ENCODE data around the gene LAMA5. TPM values are rescaled to one million over a fixed set of nuclear protein-coding genes. Genes with fewer than 3 reads are reported as not detected.

Gene LAMA5
- total RNA-seq, 1 donor from 2014 or later, result 12.1 TPM

GRCh38 chr20:62358171-62359042 is 8.7 kb downstream of the LAMA5 start:
- Histone ChIP-seq H3K4me2 (no peak overlapping the region), H3K4me1 (peaks cover 63% of the 10 kb centered on the region), H3K79me2 (ENCODE audit: low read depth) (peaks cover 76% of the 10 kb centered on the region), H3K27me3 (no peaks in the 10 kb centered on the region), H3F3A (ENCODE audit: low read depth) (peaks cover 14% of the 10 kb centered on the region), H4K20me1 (ENCODE audit: low read depth) (peaks cover 90% of the 10 kb centered on the region), H3K27ac (peak overlapping the region; percentile 20), H3K9ac (no peak overlapping the region), H3K36me3 (no peaks in the 10 kb centered on the region), H3K9me3 (ENCODE audit: low read depth) (no peaks in the 10 kb centered on the region), H2AFZ (replicated peaks) (no peak overlapping the region), H3K4me3 (no peak overlapping the region)
- no peaks in the 10 kb centered on the region for H3K9me3 Mint-ChIP-seq
- no peak overlapping the region for H3K27ac Mint-ChIP-seq
- TF ChIP-seq EZH2 (IDR thresholded peaks at IDR 0.05) (no peak), EZH2phosphoT487 (IDR thresholded peaks at IDR 0.05) (no peak)
- TF ChIP-seq, protein P1, sequence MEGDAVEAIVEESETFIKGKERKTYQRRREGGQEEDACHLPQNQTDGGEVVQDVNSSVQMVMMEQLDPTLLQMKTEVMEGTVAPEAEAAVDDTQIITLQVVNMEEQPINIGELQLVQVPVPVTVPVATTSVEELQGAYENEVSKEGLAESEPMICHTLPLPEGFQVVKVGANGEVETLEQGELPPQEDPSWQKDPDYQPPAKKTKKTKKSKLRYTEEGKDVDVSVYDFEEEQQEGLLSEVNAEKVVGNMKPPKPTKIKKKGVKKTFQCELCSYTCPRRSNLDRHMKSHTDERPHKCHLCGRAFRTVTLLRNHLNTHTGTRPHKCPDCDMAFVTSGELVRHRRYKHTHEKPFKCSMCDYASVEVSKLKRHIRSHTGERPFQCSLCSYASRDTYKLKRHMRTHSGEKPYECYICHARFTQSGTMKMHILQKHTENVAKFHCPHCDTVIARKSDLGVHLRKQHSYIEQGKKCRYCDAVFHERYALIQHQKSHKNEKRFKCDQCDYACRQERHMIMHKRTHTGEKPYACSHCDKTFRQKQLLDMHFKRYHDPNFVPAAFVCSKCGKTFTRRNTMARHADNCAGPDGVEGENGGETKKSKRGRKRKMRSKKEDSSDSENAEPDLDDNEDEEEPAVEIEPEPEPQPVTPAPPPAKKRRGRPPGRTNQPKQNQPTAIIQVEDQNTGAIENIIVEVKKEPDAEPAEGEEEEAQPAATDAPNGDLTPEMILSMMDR (IDR thresholded peaks at IDR 0.05), result no peak
- no peak for DNase-seq (ENCODE audit: low spot score)
- H3K27me3 Mint-ChIP-seq (ENCODE audit: insufficient read depth, low read depth), result no peaks in the 10 kb centered on the region
- H3K4me1 Mint-ChIP-seq, result peaks cover 22% of the 10 kb centered on the region
- H3K4me3 Mint-ChIP-seq, result no peak overlapping the region
- H3K36me3 Mint-ChIP-seq, result no peaks in the 10 kb centered on the region

- no peak for DNase-seq (ENCODE audit: low spot score)
- Histone ChIP-seq H3K27me3 (no peaks in the 10 kb centered on the region), H3K4me2 (no peak overlapping the region), H3K4me1 (peaks cover 55% of the 10 kb centered on the region), H3K27ac (no peak overlapping the region), H2AFZ (replicated peaks) (no peak overlapping the region), H3K79me2 (ENCODE audit: low read depth) (peaks cover 68% of the 10 kb centered on the region), H3K4me3 (no peak overlapping the region), H3K36me3 (no peaks in the 10 kb centered on the region), H4K20me1 (ENCODE audit: low read depth) (peaks cover 82% of the 10 kb centered on the region), H3K9ac (no peak overlapping the region), H3K9me3 (ENCODE audit: low read depth) (no peaks in the 10 kb centered on the region), H3F3A (ENCODE audit: low read depth) (peaks cover 7% of the 10 kb centered on the region)
- TF ChIP-seq EZH2phosphoT487 (IDR thresholded peaks at IDR 0.05), result no peak
- TF ChIP-seq, protein P1 (IDR thresholded peaks at IDR 0.05), result no peak
- Mint-ChIP-seq H3K36me3 (no peaks in the 10 kb centered on the region), H3K4me1 (peaks cover 21% of the 10 kb centered on the region), H3K4me3 (no peak overlapping the region), H3K27ac (no peak overlapping the region), H3K27me3 (ENCODE audit: insufficient read depth, low read depth) (no peaks in the 10 kb centered on the region), H3K9me3 (no peaks in the 10 kb centered on the region)
Observed at GRCh38 chr20:62357681-62358080, 9.4 kb downstream of the LAMA5 start.

- H2AFZ ChIP-seq (replicated peaks), result no peak overlapping the region
- peaks cover 78% of the 10 kb centered on the region for H4K20me1 ChIP-seq (ENCODE audit: low read depth)
- TF ChIP-seq EZH2 (IDR thresholded peaks at IDR 0.05) (no peak), EZH2phosphoT487 (IDR thresholded peaks at IDR 0.05) (no peak)
- TF ChIP-seq, protein P1 (IDR thresholded peaks at IDR 0.05), result no peak
- H3K27ac Mint-ChIP-seq, result no peak overlapping the region
- H3K4me2 ChIP-seq, result no peak overlapping the region
- no peak overlapping the region for H3K4me3 ChIP-seq
- H3K36me3 Mint-ChIP-seq, result no peaks in the 10 kb centered on the region
- H3K4me1 ChIP-seq, result peaks cover 51% of the 10 kb centered on the region
- H3K9me3 Mint-ChIP-seq, result no peaks in the 10 kb centered on the region
- H3K9me3 ChIP-seq (ENCODE audit: low read depth), result no peaks in the 10 kb centered on the region
- no peak overlapping the region for H3K4me3 Mint-ChIP-seq
- H3K27ac ChIP-seq, result no peak overlapping the region
- H3K27me3 ChIP-seq, result no peaks in the 10 kb centered on the region
- no peaks in the 10 kb centered on the region for H3K36me3 ChIP-seq
- peaks cover 17% of the 10 kb centered on the region for H3K4me1 Mint-ChIP-seq
- no peak overlapping the region for H3K9ac ChIP-seq
- H3F3A ChIP-seq (ENCODE audit: low read depth), result peaks cover 7% of the 10 kb centered on the region
- H3K27me3 Mint-ChIP-seq (ENCODE audit: insufficient read depth, low read depth), result no peaks in the 10 kb centered on the region
- peaks cover 64% of the 10 kb centered on the region for H3K79me2 ChIP-seq (ENCODE audit: low read depth)
- no peak for DNase-seq (ENCODE audit: low spot score)
Observed at GRCh38 chr20:62357187-62357667, 9.9 kb downstream of the LAMA5 start.

Data from neural progenitor cell (in vitro differentiated cells).